Measurements from ENCODE around the gene HSD3B2.
"Not testable (repeated sequence)": the region's sequence is repeated elsewhere in the genome, so short reads cannot be mapped to it uniquely, and the experiment has no call there.

- TF ChIP-seq CBFB (CRISPR knock-in tag; IDR thresholded peaks at IDR 0.05); CHD2 (IDR thresholded peaks at IDR 0.05; ENCODE audit: low read depth, low read length); ARID2 (CRISPR knock-in tag; IDR thresholded peaks at IDR 0.05; ENCODE audit: borderline replicate concordance); ZSCAN5A (CRISPR knock-in tag; IDR thresholded peaks at IDR 0.05; ENCODE audit: borderline replicate concordance); ZNF331 (CRISPR knock-in tag; IDR thresholded peaks at IDR 0.05); MAX (IDR thresholded peaks at IDR 0.05); MXI1 (IDR thresholded peaks at IDR 0.05; ENCODE audit: borderline replicate concordance, low read depth, low read length); NFE2L1 (CRISPR knock-in tag; IDR thresholded peaks at IDR 0.05; ENCODE audit: borderline replicate concordance); DNMT1 (CRISPR knock-in tag; IDR thresholded peaks at IDR 0.05); HCFC1 (IDR thresholded peaks at IDR 0.05; ENCODE audit: low read depth, low read length); REST (IDR thresholded peaks at IDR 0.05; ENCODE audit: borderline replicate concordance in 1 of 2, low read depth in 1 of 2, low read length in 2 of 2); EP300 (IDR thresholded peaks at IDR 0.05; ENCODE audit: low read depth in 2 of 2, low read length in 2 of 2); EP300 (CRISPR knock-in tag; IDR thresholded peaks at IDR 0.05; ENCODE audit: borderline replicate concordance); EZH2 (conservative IDR thresholded peaks at IDR 0.05; ENCODE audit: low read depth, low read length): not testable (repeated sequence)
These were observed 37.4 kb upstream of the HSD3B2 start for GRCh38 chr1:119377594-119377993.

All from HepG2 (cell line).